CD4-positive, alpha-beta T cell treated with Interleukin-2 at 100 ng/mL for 4 hours (primary cell): ENCODE results near the gene SMOC2.

Source experiments
- DNase-seq: peaks from one replicate; pipeline ENCODE4 v3.0.0-alpha.2; 2020; ENCODE audit warnings: low spot score

The SMOC2 gene

DNA sequence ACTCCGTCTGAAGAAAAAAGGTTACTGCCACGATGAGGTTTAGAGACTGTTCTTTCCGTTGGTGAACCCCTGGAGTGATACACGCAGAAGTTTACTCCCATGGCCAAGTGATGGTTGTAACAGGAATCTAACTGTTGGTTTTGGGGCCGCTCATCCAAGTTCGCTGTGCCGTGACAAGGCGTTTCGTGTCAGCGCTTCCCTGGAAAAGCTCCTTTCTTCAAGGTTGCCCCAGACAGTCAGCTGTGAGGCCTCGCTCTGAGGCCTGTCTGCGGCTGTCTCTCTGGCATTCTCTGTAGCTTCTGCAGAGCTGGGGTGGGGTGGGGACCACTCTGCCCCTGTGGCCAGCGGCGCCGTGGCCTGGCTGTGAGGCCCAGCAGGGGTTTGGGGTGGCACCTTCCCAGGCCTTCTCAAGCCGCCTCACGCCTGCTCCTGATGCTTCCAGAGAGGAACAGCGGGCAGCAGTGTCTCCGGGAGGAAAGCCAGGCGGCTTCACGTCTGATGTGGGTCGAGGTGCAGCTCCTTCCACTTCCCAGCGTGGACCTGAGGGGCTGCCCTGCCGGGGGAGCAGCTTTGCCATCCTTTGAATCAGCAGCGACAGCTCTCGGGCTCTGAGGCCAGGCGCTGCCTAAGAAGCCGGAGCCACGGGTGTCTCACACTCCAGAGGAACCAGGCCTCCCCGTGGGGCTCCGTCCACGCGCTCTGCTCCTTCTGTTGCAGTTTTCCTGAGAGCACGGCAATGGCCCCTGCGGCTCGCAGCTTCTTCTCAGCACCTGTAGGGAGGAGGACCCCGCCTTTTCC is 76.2 kb downstream of the SMOC2 start:
- DNase-seq, result no peak

DNA sequence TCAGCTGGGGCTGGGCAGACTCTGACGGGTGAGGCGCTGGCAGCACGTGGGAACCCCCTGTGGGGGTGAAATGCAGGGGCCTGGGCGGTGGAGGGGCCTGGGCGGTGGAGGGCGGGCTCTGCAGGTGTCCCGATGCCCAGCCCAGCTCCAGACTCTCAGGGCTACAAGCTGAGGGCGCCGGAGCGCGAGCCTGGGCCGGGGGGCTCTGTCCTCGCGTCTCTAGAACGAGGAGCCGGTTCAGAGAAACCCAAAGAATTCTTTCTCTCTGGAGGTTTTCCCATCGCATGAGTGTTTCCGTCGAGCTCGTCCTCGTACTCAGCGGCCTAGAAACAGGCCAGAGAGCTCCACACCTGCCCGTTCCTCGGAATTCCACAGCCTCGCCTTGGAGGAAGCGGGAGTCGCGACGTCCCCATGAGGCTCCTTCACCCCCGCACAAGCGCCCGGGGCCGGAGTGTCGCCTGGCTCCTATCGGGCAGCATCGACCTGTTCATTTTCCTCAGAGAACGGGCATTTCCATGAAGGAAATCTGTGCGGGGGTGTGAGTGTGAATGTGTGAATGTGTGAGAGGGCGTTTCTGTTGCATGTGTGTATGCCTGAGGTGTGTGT is 76.9 kb downstream of the SMOC2 start:
- no peak for DNase-seq

DNA sequence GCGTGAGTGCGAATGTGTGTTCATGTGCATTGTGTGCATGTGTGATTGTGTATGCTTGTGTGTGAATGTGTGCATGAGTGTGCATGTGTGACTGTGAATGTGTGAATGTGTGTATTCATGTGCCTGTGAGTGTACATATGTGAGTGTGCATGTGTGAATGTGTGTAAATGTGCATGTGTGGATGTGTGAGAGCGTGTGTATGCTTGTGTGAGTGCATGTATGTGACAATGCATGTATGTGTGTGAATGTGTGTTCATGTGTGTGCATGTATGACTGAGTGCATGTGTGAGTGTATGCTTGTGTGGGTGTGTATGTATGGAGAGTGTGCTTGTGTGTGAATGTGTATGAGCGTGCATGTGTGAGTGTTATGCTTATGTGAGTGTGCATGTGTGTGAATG is 77.4 kb downstream of the SMOC2 start:
- DNase-seq, result no peak

DNA sequence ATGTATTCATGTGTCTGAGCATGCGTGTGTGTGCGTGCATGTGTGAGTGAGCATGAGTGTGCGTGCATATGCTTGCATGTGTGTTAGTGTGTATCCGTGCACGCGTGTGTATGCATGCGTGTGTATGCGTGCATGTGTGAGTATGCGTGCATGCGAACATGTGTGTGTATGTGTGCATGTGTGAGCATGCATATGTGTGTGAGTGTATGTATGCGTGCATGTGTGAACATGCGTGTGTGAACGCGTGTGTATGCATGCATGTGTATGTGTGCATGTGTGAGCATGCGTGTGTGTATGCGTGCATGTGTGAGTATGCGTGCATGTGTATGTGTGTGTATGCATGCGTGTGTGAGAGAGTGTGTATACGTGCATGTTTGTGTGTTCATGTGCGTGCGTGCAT is 77.9 kb downstream of the SMOC2 start:
- DNase-seq, result no peak

DNA sequence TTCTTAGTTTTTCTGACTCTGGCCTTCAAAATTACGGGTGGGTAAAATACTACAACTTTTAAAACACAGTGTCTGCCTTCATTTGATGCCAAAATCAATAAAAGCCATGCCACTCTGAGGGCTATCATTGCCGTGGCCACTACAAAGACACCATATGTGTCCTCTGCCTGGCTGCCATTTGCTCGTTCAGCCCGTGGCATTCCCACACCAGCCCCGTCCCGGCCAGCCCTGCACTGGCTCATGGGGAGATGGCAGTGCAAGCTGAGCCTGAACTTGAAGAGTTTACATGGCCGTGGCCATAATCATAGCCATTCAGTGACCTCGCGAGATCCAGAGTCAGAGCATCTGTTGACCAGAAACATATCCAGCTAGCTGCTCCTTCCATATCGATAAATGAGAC is 79.2 kb downstream of the SMOC2 start:
- DNase-seq, result no peak

DNA sequence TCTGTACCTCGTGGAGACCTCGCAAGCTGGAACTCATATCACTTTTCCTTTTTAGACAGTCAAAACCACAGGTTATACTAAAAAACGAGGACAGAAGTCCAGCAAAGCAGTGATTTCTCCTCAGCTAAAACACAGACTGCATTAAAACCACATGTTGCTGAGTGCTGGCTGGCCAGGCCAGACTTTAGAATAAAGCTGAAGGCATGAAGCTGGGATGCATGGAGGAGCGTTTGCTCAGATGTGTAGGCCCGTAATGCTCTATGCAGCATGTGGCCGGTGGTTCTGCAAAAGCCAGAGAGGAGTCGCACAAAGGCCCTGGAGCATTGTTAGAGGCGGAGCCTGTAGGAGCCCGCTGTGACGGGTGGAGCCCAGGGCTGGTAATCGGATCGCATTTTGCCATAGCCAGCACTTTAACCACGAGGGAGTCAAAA is 83.6 kb downstream of the SMOC2 start:
- DNase-seq, result no peak

DNA sequence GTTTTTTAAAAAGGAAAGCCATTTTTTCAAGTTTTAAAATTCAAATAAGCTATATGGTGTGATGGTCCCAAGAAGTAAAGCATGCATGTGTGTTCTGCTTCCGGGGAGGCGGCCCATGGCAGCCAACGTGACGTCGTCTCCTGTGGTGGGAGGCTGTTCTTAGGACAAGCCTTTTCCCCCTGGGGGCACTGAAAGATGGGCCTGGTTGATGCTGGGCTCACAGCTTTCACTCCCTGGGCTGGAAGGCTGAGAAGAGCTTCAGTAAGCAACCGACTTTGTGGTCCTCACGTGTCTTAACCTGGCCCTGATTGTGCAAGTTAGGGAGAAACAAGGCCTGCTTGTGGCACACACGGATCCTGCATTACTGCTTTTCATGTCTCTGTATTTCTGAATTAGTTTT is 84.1 kb downstream of the SMOC2 start:
- DNase-seq, result no peak

DNA sequence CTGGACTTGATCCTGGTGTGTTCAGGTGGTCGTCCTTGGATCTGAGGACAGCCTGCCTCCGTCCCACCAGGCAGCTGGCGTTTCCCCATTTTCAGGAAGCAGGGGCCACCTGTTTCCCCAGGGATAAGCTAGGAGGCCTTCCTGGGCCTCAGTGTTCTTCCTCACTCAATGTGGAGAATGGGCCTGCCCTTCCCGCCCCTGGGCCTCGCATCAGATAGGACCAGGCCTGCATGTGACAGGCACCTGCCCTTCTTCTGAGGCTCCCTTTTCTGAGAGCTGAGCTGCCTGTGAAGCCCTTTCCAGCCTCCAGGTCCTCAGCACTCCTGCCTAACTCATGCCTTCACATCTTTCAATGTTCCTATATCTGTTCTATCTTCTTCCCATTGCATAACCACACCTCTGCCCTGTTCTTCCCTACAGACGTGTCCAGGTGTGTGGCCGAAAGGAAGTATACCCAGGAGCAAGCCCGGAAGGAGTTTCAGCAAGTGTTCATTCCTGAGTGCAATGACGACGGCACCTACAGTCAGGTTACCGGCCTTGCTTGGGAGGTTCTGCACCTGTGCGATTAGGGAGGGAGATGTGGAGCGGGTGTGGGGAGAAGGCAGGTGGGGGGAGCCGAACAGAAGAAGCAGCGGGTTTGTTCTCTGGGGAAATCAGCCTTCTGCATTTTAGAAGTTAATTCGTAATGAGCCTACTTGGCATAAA is 85.1 kb downstream of the SMOC2 start:
- DNase-seq, result no peak

DNA sequence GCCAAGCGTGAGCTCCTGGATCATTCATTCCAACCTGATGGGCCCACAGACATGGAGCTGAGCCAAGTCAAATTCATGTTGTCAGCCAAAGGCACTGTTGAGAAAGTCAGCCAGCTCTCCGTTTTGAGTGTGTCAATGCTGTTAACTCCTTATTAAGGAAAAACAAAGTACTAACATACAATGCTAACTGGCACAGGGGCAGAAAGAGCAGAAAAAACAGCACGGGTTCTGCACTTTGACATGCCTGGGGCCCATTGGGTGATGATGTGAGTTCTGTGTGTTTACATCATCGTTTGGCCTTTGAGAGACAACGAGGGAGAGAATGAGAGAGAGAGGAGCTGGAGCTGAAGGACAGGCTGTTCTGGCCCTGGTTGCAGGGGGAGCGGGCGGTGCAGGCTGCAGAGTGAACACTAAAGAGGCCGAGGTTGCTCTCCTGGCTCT is 85.9 kb downstream of the SMOC2 start:
- no peak for DNase-seq

DNA sequence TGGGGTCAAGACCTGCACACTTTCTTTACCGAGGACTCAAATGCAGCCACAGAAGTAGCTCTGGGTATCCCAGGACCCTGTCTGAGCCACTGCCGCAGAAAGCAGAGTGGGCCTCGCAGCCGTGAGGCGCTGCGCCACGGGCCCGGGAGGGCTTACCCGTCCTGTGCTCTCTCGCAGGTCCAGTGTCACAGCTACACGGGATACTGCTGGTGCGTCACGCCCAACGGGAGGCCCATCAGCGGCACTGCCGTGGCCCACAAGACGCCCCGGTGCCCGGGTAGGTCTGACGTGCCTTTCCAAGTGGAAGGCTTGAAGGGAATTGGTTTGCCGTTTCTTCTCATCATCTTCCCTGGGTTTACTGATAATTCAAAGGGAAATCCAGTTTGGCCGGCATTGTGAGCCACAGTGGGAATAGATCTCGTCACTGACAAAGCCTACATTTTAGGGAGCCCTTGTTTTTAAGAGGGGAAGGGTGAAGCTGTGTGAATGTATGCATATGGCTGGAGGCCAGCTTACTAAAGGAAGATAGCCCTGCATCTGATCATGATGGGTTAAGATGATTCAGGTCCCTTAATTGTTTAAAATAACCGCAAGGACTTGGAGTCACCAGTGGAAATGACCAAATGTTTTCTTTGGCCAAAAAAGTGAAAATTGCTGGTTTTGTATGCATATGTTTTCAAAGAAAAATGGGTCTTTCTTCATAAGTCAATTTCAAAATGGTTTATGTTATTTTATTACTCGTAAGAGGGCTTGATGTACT is 86.6 kb downstream of the SMOC2 start:
- no peak for DNase-seq

DNA sequence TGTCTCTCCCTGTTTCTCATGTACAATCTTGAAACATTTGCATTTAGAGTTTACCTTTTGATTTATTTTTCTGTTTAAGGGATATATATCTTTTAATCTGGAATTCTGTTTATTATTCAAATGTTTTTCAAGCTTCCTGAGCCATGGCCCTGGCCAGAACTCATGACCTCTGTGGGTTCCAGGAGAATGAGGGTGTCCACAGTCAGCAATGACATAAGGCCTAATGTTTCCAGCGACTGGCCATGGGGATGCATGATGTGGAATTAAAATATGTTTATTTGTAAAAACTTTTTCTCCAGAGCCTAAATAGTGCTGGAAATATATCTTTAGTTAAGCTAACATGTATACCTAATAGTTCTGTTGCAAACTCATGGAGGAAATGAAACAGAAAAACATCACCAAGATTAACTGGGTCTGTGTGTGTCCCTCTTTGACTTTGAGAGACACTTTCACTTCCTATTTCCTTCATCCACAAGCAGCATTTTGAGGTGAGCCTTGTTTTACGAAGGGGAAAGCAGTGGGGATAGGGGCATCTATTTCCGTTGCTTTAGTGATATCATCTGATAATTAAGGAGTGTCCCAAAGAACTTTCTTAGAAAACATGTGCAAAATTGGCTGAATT is 87.6 kb downstream of the SMOC2 start:
- no peak for DNase-seq

DNA sequence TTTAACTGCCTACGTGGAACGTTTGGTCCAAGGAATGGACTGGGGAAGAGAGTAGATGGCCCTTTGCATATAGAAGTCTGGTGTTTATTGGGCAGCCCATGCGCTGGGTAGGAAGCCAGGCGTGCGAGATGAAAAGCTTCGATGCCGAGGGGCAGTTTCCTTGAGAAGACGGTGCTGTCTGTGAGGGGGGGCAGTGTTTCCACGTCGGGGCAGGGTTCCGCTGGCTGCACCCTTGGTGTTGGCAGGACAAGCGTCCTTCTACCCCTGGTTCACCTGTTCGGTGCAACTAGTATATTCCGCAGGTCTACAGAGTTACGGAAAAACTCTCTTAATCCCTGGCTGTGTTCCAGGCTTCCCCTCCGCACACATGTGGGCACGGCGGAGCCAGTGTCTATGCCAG is 88.2 kb downstream of the SMOC2 start:
- no peak for DNase-seq

DNA sequence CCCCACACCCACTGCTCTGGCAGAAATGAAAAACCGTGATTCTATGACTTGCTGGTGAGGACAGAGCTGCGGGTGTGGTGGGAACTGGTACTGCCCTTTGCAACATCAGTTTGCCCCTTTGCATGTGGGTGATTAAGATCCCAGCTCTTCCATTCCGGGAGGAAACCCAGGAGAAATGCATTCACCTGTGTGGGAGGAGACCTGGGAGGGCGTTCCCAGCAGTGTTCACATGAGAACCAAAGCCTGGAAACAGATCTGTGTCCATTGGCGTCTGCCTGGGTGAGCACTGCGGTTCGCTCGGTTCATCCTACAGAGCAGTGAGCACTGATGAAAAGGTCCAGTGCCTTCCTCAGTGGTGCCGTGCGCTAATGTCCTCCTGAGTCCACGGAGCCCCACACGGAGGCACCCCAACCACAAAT is 89.7 kb downstream of the SMOC2 start:
- DNase-seq, result no peak

DNA sequence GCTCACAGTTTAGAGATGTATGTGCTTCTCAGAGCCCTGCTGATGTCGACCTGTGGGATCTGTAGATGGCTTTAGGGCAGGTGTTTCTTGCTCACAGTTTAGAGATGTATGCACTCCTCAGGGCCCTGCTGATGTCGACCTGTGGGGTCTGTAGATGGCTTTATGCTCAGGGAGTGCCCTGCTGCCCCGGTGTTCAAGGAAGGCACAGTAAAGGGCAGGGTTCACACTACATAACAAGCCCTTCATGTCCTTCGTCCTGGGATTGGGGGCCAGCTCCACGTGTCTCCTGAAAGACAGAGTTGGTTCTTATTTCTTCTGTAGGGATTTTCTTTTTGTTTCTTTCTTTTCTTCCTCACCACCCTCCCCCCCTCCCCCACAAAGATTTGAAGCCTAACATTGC is 91.1 kb downstream of the SMOC2 start:
- DNase-seq, result no peak

DNA sequence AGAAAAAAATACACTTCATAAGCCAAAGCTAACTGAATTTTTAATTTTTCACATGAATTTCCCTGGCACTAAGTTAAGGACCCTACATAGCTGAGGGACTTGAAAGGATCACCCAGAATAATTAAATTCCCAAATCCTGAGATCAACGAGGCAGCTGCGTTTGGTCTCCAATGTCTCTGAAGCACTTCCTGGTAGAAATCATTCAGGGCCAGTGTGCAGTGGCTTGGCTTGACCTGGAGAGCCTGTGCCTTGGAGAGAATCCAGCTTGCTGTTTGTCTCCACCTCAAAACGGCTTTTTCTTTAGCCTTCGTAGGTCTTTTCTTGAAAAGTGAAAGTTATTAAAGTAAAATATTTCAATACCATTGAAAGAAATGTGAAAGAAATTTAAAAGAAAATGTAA is 92.4 kb downstream of the SMOC2 start:
- no peak for DNase-seq

DNA sequence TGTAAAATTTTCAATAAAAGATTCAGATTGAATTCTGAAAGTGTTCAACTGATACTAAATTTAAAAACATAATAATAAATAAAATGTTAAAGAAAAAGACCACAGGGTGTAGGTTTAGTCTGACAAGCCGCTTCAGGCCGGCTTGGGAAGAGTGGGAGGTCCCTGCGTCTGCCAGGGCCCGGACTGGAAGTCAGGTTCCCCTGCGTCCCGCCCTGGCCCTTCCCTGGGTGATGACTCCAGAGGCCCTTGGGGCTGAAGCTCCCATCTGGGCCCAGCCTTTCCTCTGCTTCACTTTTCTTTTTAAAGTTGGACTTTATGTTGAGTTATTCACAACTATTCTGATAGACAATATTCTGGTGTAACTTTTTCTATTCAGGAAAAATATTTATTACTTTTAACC is 93.3 kb downstream of the SMOC2 start:
- no peak for DNase-seq

DNA sequence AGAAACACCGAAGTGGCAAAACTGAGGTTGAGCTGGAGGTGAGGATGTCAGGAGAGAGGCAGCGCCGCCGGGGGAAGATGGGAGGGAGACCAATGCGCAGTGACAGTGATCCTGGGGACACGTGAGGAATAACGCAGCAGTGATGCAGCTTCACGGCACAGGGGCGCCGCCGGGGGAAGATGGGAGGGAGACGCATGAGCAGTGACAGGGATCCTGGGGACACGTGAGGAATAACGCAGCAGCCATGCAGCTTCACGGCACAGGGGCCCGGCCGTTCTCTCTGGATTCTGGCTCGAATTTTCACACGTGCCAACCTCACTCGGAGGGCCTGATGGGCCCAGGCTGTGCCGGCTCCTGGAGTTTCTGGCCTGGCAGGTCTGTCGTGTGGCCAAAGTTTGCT is 94.7 kb downstream of the SMOC2 start:
- DNase-seq, result no peak

DNA sequence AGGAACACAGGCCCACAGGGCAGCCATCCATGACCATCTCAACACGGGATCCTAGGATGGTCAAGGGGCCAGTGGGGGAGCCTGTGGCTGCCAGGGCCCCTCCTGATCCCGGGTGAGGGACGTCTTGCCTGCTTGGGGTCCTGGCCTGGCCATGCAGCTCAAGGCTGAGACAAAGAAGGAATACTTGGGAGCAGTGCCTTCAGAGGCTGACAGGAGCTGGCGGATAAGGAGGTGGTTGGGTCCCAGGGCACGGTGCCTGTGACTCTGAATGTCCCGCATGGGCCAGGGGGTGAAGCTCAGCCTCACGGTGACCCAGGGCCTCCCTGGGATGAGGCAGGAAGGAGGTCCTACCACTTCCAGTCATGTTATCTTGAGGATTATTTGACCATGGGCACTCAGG is 95.2 kb downstream of the SMOC2 start:
- no peak for DNase-seq

DNA sequence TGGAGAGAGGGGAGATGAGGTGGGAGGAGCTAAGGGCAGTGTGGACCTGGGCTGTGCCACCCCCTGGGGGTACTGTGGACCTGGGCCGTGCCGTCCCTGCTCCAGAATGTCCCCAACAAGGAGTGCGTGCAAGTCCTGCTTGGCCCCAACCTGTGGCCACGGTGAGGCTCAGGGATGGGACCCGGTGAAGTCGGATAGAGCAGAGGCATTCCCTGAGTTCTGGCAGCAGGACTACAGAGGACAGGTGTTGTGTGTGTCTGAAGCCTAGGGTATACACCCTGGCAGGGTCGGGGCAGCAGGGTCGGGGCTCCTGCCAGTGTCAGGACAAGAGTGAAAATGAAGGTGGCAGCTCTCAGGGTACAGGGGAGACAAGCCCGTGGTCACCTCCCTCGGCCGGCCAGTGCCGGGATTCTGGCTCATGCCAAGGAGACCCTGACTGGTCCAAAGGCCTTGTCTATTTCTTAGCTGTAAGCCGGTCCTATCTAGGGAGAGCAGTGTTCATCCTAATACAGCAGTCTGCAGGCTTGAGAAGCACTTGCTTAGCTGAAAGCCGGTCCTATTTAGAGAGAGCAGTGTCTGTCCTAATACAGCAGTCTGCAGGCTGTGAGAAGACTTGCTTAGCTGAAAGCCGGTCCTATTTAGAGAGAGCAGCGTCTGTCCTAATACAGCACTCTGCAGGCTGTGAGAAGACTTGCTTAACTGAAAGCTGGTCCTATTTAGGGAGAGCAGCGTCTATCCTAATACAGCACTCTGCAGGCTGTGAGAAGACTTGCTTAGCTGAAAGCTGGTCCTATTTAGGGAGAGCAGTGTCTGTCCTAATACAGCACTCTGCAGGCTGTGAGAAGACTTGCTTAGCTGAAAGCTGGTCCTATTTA is 95.9 kb downstream of the SMOC2 start:
- no peak for DNase-seq

DNA sequence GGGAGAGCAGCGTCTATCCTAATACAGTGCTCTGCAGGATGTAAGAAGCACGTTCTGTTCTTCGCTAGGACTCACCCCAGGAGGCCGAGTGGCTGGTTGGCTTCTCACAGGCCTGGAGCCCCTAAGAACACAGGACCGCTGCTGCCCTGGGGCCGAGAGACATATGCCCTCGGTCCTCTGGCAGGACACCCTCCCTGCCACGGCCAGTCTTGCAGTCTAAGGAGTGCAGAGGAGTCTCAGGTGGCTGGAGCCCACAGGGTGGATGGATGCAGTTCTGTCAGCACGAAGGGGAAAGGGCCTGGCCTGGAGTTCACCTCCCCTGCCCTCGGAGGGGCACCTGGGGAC is 96.5 kb downstream of the SMOC2 start:
- DNase-seq, result no peak
